Duodenal mucosa (tissue), 2 donors: Measurements from ENCODE around the gene AHRR.

Experiments
- H3K27ac ChIP-seq: one replicate; pipeline ENCODE4 v1.7.0; 2013; ENCODE audit warnings: low read depth, low read length
- H3K27me3 ChIP-seq, 2 donors: one replicate each; pipeline ENCODE4 v1.7.0; 2013; ENCODE audit warnings: low read length in 2 of 2, control low read depth in 1 of 2; ENCODE audit not compliant: insufficient read depth in 2 of 2, control insufficient read depth in 1 of 2
- H3K36me3 ChIP-seq, 2 donors: one replicate each; pipeline ENCODE4 v1.7.0; 2013; ENCODE audit warnings: low read length in 2 of 2, control low read depth in 1 of 2; ENCODE audit not compliant: insufficient read depth in 2 of 2, control insufficient read depth in 1 of 2
- H3K4me1 ChIP-seq, 2 donors: one replicate each; pipeline ENCODE4 v1.7.0; 2013; ENCODE audit warnings: low read length in 2 of 2, control low read depth in 1 of 2; ENCODE audit not compliant: insufficient read depth in 2 of 2, control insufficient read depth in 1 of 2
- H3K4me3 ChIP-seq, 2 donors: one replicate each; pipeline ENCODE4 v1.7.0; 2013; ENCODE audit warnings: low read length in 2 of 2, low read depth in 1 of 2
- H3K9ac ChIP-seq, 2 donors: one replicate each; pipeline ENCODE4 v1.7.0; 2013; ENCODE audit warnings: low read length in 2 of 2, low read depth in 1 of 2
- H3K9me3 ChIP-seq, 2 donors: one replicate each; pipeline ENCODE4 v1.7.0; 2013; ENCODE audit warnings: low read length in 2 of 2, control low read depth in 1 of 2; ENCODE audit not compliant: control insufficient read depth in 1 of 2

AHRR gene

DNA sequence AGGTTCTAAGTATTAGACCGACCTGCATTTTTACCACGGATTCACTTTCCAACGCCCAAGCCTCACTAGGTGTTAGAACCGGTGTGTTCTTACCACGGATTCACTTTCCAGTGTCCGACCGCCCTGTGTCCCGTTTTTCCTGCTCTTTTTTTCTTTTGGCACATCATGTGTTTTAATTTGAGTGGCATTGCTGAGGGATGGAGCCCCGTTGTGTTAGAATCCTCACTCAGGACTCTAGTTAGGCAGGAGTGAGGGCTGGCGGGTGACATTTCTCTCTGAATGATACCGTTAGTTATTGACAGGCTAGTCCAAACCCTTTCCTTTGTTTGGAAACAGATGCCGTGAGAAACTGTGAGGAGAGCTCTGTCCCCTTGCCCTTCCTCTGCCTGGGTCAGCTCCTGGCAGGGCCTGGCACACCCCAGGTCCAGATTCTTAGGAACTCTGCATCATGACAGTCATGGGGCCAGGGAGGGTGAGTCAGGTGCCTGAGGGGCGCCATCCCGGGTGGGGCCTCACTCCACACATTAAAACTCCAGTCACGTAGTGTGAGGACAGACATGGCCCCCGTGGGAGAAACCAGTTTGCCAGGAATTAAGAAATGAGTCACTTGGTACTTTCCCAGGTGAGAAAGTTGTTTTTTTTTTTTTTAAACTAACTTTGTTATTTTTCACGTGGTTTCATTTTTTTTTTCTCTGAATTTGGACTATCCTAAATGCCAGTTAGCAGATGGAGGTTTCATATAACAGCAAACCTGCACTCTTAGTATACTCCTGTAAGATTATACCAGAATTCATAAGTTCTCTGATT is 137.2 kb downstream of the AHRR start:
- Histone ChIP-seq H3K27me3 (no peaks in the 10 kb centered on the region), H3K4me3 (no peak overlapping the region), H3K9me3 (no peaks in the 10 kb centered on the region), H3K9ac (no peak overlapping the region), H3K36me3 (peaks cover 46 to 87% of the 10 kb centered on the region in 2 donors), H3K4me1 (peaks cover 0 to under 1% of the 10 kb centered on the region in 2 donors), H3K27ac (no peak overlapping the region)

DNA sequence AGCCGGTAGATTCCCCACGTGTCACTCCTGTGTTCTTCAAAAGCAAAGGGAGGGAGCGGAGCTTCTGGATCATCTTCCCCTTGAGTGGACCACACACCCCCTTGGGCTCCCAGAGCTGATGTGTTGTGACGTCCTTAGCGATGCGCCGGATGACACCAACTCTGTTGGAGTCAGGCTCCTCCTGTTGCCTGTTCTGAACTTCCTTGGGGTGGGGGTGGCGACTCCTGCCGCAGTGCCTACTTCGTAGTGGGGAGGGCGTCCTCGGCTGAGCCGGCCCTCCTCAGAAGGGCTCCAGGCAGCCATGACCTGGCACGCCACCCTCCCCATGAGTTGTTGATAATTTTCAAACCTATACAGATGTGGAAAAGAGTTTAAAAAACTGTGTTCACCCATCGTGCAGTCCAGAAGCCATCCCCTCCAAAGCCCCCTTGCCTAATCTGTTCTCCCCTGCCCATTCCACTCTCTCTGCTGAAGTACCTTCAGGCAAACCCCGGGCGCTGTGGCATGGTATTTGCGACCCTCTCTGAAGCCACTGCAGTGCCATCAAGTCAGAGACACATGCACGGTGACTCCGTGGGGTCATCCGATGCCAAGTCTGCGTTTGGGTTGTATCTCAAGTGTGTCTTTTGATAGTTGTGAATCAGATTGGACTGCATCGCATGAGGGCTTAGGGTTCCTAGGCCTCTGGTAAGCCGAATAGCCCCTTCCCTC is 138.2 kb downstream of the AHRR start:
- no peaks in the 10 kb centered on the region for H3K27me3 ChIP-seq
- H3K9me3 ChIP-seq: no peaks in the 10 kb centered on the region
- H3K9ac ChIP-seq: no peak overlapping the region
- H3K27ac ChIP-seq: no peak overlapping the region
- peaks cover 49 to 88% of the 10 kb centered on the region in 2 donors for H3K36me3 ChIP-seq
- no peak overlapping the region for H3K4me3 ChIP-seq
- H3K4me1 ChIP-seq: no peaks in the 10 kb centered on the region

DNA sequence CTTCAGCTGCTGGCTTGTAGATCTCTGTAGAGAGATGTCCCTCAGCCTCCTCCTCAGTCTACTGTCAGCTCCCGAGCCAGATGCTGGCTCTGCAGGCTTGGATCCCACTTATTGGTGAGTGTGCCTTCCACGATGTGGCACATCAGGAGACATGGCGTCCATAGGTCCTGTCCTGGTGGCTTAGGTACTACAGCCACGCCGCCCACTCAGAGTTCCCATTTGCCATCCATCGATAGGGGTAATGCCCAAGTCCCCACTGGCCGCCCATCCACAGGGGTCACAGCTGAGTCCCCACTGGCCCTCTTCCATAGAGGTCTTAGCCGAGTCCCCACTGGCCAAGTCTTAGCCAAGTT is 138.7 kb downstream of the AHRR start:
- no peaks in the 10 kb centered on the region for H3K27me3 ChIP-seq
- no peak overlapping the region for H3K27ac ChIP-seq
- peaks cover 49 to 88% of the 10 kb centered on the region in 2 donors for H3K36me3 ChIP-seq
- H3K4me1 ChIP-seq: no peaks in the 10 kb centered on the region
- no peaks in the 10 kb centered on the region for H3K9me3 ChIP-seq
- H3K9ac ChIP-seq: no peak overlapping the region
- H3K4me3 ChIP-seq: no peak overlapping the region

DNA sequence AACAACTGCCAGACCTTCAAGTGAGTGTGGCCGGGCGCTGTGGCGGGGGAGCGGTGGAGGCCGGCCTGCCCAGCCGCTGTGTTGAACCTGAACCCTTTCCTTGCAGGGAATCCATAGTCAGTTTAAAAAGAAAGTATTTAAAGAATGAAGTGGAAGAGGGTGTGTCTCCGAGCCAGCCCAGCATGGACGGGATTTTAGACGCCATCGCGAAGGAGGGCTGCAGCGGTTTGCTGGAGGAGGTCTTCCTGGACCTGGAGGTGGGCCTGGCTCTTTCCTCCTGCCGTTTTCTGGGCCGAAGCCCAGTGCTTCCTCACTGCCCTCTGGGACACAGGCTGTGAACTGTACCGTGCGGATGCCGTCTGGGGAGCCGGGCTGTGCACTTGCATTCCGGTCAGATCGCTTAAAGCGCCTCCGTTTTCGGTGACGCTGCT is 140.6 kb downstream of the AHRR start:
- Histone ChIP-seq H3K27me3 (no peaks in the 10 kb centered on the region), H3K9me3 (no peaks in the 10 kb centered on the region), H3K4me1 (no peaks in the 10 kb centered on the region), H3K9ac (no peak overlapping the region), H3K4me3 (no peak overlapping the region), H3K36me3 (peaks cover 42 to 91% of the 10 kb centered on the region in 2 donors), H3K27ac (no peak overlapping the region)

DNA sequence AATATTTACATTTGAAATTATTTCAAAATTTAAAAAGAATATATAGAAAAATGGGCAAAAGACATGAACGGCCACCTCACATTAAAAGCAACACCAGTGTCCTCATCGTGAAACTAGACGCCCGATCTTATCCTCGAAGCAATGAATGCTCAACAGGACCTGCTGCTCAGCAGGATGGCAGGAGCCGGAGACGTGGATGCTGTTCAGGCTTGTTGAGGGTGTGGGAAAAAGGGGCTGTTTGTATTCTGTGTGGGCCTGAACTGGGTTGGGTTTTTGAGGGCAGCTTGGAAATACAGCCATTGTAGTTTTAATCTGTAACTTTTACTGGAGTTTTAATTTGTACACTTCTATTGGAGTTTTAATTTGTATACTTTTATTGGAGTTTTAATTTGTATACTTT is 141.8 kb downstream of the AHRR start:
- Histone ChIP-seq H3K27me3 (no peaks in the 10 kb centered on the region), H3K9me3 (no peaks in the 10 kb centered on the region)

DNA sequence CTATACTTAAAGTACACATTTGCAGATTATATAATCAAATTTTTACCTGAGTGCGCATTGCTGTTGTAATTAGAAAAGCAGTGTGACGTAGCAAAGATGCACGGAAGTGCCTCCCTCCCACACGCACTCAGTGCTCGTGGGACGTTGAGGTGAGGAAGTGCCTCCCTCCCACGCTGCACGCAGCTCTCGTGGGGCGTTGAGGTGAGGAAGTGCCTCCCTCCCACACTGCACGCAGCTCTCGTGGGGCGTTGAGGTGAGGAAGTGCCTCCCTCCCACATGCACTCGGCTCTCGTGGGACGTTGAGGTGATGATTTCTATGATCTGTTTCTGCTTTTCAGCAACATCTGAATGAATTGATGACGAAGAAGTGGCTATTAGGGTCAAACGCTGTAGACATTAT is 142.4 kb downstream of the AHRR start:
- H3K4me3 ChIP-seq: no peak overlapping the region
- H3K9ac ChIP-seq: no peak overlapping the region
- no peak overlapping the region for H3K27ac ChIP-seq
- H3K27me3 ChIP-seq: no peaks in the 10 kb centered on the region
- peaks cover 34 to 72% of the 10 kb centered on the region in 2 donors for H3K36me3 ChIP-seq
- H3K4me1 ChIP-seq: no peaks in the 10 kb centered on the region
- no peaks in the 10 kb centered on the region for H3K9me3 ChIP-seq

More for the DNA sequence above, 141.8 kb downstream of the AHRR start:
- peaks cover 34 to 79% of the 10 kb centered on the region in 2 donors for H3K36me3 ChIP-seq
- no peak overlapping the region for H3K9ac ChIP-seq
- H3K4me1 ChIP-seq: no peaks in the 10 kb centered on the region
- H3K4me3 ChIP-seq: no peak overlapping the region
- H3K27ac ChIP-seq: no peak overlapping the region

DNA sequence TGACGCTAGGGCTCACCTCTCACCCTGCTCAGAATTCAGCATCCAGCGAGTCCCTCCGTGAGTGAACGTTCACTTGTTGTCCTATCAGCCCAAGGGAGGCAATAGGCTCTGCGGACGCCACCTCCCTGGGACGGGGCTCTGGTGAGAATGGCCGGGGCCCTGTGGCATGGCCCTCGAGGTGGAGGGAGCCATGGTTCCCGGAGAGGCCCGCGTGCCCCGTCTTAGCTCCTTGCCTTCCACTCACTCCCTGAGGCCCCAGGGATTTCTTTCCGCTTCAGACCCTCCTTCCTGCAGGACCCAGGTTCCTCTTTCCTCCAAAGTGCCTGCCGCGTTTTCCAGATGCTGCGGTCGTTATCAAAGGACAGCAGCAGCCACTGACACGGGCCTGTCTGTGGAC is 142.9 kb downstream of the AHRR start:
- H3K27ac ChIP-seq: no peak overlapping the region
- no peak overlapping the region for H3K9ac ChIP-seq
- H3K4me1 ChIP-seq: no peaks in the 10 kb centered on the region
- H3K9me3 ChIP-seq: no peaks in the 10 kb centered on the region
- H3K27me3 ChIP-seq: no peaks in the 10 kb centered on the region
- no peak overlapping the region for H3K4me3 ChIP-seq
- H3K36me3 ChIP-seq: peaks cover 34 to 71% of the 10 kb centered on the region in 2 donors

DNA sequence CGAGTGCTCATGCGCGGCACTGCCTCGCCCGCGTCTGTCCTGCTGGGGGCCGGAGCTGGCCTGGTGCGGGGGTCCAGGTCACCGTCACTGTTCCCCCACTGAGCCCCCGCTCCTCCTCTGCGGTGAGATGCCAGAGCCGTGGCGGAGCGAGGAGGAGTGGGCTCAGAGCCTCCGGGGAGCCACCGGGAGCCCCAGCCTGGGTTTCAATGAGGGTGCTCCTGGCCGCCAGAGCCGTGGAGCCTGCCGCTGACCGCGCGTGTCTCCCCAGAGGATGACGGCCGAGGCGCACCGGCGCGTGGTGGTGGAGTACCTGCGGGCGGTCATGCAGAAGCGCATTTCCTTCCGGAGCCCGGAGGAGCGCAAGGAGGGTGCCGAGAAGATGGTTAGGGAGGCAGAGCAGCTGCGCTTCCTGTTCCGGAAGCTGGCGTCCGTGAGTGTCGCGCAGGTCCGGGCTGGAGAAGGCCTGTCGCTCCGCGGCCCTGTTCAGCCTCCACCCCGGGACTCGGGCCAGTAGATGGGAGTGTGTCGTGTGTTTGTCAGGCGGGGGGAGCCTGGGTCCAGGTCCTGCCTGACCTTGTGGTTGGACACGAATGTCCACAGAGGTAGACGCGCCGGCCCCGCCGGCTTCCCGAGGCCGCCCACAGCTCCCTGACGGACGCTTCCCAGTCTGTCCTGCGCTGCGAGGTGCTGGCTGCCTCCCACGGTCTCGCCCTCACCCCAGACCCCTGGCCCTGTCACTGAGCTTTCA is 143.5 kb downstream of the AHRR start:
- no peak overlapping the region for H3K4me3 ChIP-seq
- peaks cover 32 to 65% of the 10 kb centered on the region in 2 donors for H3K36me3 ChIP-seq

DNA sequence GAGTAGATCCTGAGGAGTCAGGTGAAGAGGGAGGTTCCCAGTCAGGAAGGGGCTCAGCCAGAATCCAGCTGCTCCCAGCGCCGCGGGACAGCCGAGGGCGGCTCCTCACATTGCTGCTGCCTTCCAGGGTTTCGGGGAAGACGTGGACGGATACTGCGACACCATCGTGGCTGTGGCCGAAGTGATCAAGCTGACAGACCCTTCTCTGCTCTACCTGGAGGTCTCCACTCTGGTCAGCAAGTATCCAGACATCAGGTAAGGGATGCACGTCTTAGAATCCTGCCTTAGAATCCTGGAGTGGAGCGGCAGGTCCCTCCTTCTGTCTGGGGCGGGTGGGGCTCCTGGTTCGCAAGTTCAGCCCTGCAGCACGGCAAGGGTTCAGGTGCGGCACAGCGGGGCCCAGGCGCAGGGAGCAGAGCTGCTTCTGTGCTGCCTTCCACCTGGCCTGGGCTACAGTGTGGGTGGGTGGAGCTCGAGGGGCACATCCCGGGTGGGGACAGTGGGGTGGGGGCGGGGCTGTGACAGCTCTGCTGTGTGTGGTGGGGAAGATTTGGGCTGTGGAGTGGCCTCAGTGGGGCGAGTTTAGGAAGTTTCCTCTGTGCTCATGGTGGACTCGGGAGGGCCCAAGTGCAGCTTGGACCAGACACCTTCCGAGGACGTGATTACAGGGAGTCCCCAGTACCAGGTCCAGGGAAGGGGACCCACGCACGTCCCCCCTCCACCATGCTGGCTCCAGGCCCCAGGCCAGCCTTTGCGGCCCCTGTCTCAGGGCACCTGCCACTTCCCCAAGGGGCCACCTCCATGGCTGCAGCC is 144.3 kb downstream of the AHRR start:
- Histone ChIP-seq H3K4me1 (peaks cover 1 to 2% of the 10 kb centered on the region in 2 donors), H3K9me3 (no peaks in the 10 kb centered on the region), H3K27ac (no peak overlapping the region), H3K27me3 (no peaks in the 10 kb centered on the region), H3K36me3 (peaks cover 25 to 57% of the 10 kb centered on the region in 2 donors), H3K4me3 (no peak overlapping the region), H3K9ac (no peak overlapping the region)

More for the DNA sequence above, 143.5 kb downstream of the AHRR start:
- no peaks in the 10 kb centered on the region for H3K4me1 ChIP-seq
- no peak overlapping the region for H3K27ac ChIP-seq
- H3K9me3 ChIP-seq: no peaks in the 10 kb centered on the region
- no peak overlapping the region for H3K9ac ChIP-seq
- no peaks in the 10 kb centered on the region for H3K27me3 ChIP-seq
